Stimulated activated CD4-positive, alpha-beta T cell treated with anti-CD3 and anti-CD28 coated beads, Interleukin-4, amount 100 ng/mL, for 1 hour (primary cell): ENCODE measurements around the gene GPR26.

Source experiments
- DNase-seq: peaks from one replicate; pipeline ENCODE4 v3.0.0-alpha.2; 2020

The GPR26 gene, protein sequence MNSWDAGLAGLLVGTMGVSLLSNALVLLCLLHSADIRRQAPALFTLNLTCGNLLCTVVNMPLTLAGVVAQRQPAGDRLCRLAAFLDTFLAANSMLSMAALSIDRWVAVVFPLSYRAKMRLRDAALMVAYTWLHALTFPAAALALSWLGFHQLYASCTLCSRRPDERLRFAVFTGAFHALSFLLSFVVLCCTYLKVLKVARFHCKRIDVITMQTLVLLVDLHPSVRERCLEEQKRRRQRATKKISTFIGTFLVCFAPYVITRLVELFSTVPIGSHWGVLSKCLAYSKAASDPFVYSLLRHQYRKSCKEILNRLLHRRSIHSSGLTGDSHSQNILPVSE

DNA sequence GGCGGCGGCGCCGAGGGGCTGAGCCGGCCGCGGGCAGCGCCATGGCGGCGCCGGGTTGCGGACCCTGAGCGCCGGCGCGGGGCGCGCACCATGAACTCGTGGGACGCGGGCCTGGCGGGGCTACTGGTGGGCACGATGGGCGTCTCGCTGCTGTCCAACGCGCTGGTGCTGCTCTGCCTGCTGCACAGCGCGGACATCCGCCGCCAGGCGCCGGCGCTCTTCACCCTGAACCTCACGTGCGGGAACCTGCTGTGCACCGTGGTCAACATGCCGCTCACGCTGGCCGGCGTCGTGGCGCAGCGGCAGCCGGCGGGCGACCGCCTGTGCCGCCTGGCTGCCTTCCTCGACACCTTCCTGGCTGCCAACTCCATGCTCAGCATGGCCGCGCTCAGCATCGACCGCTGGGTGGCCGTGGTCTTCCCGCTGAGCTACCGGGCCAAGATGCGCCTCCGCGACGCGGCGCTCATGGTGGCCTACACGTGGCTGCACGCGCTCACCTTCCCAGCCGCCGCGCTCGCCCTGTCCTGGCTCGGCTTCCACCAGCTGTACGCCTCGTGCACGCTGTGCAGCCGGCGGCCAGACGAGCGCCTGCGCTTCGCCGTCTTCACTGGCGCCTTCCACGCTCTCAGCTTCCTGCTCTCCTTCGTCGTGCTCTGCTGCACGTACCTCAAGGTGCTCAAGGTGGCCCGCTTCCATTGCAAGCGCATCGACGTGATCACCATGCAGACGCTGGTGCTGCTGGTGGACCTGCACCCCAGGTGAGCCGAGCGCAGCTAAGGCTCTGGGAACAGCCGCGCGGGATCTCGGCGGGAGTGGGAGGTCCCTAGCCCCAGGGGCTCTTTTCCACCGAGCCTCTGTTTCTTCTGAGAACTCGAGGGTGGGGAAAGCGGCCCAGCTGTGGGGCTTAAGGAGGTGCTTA lies at the start of gene GPR26:
GPR26 (plus strand) TSS at position 38 of the 919 bp plus-strand sequence; CDS start at position 91, 53 bp downstream.
- no peak for DNase-seq

DNA sequence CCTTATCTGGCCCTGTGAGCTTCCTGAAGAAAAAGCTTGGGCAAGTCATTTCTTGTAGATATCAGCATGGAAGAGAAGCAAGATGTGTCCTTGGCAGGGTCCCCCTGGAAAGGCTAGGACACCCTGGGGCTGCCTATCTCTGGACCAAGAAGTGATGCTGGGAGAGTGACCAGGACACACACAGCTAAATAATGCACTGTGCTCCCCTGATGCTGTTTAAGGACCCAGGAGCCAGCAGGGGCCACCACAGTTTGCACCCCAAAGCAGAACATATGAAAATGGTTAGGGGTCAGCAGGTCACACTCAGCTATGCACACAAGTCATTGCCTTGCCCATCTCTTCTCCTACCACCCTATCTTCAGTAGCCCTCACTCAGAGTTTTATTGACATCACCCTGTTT lies 47.9 kb upstream of the GPR26 start:
- DNase-seq: no peak

DNA sequence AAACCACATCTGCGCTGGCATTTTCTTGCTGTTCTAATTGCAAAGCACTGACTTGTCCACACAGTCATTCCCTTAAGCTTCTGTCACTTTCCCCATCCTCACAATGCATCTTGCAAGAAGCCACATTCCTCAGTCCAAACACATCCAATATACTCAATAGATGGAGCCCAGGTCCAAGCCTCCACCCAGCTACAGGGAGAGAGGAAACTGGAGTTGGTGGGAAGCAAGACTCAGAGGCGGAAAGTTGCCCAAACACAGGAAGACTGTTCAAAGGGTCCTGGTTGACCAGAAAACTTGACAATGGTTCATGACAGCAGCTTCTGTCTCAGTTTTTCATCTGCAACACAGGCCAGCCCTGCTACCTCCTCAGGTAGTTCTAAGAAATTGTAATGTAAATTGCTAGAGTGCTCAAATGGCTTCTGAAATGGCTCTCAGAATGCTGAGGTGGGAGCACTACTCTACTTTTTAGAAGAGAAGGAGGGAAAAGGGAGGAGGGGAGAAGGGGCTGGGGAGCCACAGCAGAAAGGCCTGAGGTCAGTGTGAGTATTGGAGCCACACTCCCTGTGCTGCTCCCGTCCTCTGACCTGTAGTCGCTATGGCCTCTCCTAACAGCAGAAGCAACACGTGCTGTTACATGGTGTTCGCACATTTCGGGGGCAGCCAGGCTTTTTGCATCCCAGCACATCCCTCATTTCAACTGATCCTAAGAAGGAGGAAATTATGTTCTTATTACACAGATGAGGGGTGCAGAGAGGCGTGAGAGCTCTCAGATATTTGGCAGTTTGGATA lies 46.9 kb upstream of the GPR26 start:
- no peak for DNase-seq

DNA sequence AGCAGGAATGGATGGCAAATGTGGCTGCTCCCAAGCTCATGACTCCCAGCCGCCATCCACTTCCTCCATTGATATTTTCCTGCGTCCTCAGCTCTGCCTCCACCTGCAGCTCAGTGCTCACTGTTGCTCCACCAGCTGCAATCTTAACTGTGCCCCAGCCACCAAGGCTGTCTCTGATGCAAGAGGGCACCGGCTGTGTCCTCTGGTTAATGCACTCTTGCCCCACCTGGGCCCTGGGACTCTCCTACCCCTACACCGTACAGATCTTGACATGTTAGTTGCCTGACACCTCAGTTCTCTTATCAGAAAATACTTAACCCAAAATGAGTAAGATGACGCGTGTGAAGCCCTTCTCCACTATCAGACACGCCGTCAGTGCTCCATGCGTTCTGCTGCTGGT lies 45.5 kb upstream of the GPR26 start:
- DNase-seq: no peak

DNA sequence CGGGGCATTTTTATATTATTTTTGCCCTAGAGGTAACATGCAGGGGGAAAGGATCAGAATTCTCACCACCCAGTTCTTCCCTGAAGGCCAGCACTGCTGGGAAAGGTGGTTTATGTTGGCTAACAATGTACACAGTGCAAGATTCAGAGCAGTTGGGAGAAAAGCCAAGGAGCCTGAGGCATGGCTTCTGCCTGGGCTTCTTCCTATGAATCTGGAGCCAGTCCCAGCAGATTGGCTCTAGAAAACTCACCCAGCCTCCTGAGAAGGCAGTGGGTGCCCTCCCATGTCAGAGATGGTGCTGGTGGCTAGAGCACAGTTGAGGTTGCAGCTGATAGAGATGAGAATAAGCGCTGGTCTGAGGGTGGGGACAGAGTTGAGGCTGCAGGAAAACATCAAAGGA lies 44.7 kb upstream of the GPR26 start:
- no peak for DNase-seq

DNA sequence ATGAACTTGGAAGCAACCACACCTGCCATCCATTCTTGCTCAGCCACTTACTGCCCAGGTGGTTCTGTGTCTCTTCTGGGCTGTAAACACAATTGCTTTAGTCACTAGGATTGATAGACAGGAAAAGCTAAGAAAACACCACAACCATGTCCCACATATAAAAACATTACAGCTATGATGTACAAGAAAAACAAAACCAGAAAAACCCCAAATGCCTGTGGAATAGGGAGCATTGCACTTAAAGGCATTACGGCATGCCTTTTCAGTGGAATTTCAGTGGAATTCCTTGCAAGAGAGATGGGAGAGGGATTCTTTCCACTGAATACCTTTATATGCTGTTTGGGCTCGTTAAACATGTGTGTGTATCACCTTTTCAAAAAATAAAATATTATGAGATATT lies 44.2 kb upstream of the GPR26 start:
- DNase-seq: no peak

DNA sequence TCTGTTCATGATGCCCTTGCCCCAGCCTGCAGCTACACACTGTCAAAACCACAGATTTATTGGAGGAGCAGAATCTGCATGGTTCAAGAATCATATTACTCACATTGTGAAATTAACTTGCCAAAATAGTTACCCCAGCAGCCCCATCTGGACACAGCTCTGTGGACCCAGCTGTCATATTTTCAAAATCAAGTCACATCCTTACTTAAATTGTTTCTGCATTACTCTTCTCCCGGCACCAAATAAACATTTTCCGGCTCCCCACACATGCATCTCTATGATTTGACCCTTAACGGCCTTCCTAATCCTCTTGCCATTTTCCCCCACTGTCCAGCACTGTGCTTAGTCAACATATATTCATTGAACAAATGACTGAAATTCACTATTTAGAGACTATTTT lies 43.8 kb upstream of the GPR26 start:
- DNase-seq: no peak

DNA sequence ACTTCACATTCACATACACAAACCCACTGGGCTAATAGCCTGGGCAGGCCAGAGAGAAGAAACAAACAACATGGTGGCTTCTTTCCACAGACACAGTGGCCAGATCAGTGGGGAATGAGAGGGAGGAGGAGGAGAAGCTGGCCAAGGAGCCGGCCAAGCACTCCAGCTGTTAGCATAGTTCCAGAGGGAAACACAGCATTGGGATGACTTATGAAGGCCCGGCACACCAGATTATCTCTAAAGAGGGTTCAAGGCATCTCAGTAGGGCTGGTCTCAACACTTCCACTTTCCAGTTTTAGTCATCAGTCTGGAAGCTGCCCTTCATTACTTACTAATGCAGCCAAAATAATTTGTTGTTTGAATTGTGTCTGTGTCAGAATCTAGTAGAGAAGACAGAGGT lies 42.1 kb upstream of the GPR26 start:
- DNase-seq: no peak

DNA sequence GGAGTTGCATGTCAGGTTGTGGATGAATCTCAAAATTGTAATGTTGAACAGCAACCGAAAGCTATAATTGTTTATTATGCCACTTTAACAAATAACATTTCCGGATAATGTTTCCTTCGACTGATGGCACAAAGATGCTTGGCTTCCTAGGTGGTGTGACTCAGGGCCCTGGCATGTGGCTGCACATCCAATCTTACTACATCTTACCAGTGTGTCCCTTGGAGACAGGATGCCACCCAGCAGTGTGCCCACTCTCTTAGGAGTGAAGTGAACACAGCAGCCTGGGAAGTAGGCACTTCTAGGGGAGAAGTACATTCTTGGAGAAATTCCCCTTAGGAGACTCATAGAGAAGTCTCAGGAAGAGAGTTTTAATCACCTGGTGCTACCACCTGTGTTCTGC lies 33.0 kb upstream of the GPR26 start:
- DNase-seq: no peak

DNA sequence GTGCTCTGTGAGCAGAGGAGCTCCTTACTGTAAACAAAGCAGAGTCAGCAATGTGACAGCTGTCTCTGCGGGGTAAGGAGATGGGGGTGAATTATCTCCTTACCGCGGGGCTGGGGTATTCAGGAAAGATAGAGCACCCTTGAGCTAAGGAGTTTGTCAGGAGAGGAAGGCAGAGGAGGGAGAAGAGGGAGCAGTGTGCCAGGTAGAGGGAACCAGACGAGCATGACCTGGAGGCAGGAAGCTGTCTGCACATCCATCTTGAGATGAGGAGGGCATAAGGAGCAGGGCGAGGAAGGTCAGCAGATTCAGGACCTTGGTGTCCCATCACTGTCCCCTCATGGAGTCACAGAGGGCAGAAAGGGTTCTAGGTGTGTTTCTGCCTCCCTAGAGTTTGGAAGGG lies 32.5 kb upstream of the GPR26 start:
- DNase-seq: no peak

DNA sequence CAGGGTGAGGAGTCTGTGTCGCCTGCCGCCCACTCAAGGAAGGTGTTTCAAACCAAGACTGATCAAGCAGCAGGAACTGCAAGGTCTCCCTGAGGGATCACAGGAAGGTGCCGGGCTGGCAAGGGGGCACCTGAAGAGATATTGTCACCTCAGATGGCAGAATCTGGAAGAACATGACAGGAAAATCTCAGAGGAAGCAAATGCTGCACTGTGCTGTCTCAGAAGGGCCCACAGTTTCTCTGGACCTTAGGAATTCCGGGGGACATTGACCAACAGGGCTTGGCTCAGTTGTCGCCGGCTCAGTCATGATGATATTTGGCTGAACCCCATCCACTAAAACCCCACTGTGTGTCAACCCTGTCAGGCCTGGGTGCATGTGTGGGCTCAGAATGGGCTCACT lies 31.9 kb upstream of the GPR26 start:
- DNase-seq: no peak

DNA sequence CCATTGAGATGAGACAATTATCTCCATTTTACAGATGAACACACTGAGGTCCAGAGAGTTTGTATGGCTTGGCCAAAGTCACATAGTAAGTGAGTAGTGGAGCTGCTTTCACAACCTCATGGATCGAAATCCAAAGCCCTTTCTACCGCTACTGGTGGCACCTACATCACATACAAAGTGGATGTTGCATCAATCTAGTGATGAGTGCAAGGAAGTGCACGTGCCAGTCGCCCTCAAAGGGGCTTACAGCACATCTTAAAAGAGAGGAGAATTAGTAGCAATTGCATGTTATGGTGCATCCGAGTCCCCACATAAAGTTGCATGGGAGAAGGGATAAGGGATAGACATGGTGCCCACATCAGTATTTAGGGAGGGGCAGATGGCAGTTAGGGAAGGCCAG lies 31.0 kb upstream of the GPR26 start:
- no peak for DNase-seq

DNA sequence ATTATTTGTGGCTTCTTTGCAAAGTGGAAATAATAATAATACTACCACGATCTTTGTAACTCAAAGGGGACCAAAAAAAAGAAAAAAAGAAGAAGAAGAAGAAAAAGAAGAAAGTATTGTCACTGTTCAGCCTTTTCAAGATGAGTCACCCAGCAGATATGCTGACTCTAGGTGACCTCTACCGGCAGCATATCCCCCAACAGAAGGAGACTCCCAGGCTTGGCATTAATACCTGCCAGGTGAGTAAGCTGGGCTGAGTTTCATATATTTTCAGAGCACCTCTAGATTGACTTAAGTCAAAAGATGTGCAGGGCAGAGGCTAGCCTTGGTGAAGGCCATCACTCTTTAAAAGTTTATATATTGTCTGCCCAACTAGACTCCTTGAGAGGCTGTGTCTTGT lies 30.4 kb upstream of the GPR26 start:
- DNase-seq: no peak

DNA sequence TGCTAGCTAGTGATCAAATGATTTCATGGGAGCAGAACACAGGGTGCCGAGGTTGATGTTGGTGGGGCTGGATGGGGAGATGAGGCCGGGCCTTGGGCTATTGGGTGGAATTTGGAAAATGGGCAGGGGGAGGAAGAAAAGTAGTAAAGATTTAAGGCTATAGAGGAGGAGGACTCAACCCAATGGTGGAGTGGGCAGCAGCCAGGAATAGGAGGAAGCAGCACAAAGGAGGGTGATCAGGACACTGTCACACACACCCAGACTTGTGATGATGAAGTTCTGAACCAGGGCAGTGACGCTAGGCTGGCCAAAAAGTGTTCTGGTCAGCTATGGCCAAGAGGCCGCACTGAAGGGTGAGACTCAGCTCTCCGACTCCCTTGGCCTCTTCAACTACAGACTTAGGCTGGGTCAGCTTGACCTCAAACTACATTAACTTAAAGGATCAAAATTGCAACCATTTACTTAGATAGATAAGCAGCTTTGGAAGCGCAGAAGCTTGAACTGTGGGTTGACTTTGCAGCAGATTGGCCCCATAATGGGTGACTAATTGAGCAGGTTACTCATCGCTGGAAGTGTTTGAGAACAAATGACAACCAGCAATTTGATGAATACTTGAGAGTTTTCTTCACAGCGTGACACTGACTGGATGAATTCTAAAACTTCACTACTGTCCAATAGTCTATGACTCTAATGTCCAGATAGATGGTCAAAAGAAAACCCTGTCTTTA lies 29.4 kb upstream of the GPR26 start:
- no peak for DNase-seq

DNA sequence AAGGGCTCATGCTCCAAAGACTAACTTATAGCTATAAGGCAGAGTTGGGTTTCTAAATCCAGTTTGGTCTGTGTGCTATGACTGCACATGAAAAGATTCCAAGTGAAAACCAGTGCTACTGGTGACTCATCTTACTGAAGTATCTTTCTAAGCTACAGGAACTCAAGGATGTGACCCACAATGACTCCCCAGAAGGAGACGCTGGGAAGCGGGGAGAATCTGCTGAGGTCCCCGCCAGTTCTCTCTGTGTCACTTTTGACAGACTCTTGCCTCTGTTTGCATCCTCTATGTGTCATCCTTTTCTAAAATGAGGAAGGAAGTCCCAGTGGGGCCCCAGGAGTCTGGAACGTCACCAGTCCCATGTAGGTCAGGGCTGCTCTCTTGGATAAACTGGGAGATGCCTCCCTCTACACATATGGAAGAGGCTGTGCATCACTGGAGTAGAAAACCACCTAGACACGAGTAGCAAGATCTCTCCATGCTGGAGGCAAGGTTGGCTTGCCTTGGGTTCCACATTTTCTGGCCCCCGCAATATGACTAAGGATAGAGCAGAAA lies 28.8 kb upstream of the GPR26 start:
- no peak for DNase-seq

DNA sequence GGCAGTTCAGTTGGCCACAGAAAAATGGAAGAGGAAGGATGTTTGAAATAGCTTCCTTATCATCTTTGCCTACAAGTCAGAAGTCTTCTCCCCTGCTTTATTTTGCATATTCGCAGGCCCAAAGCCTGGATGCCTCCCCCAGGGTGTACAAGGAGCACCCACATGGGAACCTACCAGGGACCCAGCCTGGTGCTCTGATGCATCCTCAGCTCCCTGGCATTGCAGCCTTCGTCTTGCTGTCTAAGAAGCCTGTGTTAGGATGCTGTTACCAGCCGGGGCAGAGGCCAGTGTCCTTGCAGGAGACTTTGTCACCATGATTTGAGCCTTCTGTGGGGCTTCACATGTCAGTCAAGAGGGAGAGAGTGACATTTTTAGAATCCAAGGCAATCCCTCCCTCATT lies 27.0 kb upstream of the GPR26 start:
- no peak for DNase-seq

DNA sequence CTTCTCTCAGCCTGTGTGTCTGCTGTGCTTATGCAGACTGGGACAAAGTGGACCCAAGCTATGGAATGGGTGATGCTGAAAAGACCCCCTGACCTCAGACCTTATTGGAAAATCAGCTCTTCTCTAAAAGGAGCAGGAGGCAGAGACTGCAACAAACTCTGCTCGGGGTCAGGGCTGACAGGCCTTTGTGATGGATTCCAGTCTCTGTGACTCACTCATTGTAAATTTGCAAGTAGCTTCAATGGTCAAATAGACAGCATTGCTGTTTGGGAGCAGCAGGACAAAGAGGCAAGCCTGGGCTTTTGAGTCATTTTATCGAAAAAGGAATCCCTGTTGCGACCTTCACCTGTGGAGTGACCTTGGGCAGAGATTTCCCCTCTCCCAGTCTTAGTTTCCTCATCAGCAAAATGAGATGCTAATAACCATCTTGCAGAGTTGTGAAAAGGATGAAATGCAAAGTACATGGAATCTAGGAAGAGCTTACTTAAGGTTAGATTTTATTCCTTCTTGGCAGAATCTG lies 26.1 kb upstream of the GPR26 start:
- no peak for DNase-seq

DNA sequence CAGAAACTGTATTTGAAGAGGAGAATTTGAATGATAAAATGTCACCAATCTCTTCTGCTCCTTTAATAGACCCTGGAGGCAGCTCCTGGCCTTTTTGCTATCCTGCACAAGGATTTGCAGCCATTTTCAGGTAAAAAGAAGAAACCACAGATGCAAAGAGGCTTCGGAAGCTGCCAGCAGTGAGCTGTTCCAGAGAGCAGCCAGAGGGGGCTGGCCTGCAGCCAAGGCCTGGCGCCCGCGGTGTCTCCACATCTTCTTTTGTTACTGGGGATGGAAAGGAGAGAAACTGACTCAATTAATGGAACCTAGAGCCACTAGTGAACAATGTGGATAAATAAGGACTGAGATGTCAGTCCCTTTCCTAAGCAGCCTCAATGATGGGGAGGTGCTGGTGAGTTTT lies 23.9 kb upstream of the GPR26 start:
- no peak for DNase-seq

DNA sequence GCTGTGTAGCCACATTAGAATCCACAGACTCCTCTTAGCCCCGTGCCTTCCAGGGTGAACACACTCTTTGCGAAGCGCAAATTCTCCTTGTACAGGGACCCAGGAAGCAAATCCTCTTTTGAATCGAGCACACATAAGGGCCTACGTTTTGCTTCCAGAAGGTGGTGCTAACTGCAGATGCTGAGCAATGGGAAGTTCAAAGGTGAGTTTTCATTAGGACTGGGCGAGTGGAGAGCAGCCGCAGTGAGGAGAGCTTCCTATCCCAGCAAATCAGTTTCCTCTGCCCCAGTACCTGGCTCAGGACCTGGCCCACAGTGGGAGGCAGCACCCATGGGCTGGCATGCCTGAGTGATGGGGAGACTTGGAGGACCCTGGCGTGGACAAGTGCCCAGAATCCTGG lies 23.5 kb upstream of the GPR26 start:
- DNase-seq: no peak

DNA sequence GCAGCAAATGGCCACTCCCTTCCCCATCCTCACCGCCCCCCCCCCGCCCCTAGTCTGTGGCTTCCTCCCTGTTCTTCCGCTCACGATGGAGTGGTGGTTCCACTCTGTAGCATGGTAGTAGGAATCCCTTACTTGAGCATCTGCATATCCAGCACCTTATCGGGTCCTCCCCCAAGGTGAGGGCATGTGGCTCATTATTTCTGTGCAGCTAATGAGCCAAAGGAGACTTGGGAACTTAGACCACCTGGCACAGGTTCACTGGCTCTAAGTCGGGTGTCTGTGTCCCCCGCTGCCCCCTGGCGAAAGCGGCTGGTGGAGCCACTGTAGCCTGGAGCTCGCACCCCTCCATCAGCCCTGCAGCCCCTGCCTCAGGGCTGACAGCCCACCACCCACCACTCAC lies 22.8 kb upstream of the GPR26 start:
- no peak for DNase-seq

DNA sequence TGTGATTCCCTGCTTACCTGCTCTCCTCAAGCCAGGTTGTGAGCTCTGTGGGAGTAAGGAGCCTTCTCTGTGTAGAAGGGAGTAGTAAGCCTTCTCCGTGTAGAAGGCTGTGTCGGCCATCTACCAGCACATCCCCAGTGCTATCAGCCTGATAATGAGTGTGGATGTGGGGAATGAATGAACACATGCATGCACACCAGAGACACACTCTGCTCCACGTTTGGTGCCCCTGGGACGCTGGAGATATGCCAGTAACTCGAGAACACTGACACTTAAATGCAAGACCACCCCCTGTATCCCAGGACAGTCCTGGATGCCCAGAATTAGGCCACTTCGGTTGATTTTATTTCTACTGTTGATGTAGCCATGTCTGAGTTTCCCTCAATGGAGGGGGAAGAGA lies 21.1 kb upstream of the GPR26 start:
- no peak for DNase-seq

DNA sequence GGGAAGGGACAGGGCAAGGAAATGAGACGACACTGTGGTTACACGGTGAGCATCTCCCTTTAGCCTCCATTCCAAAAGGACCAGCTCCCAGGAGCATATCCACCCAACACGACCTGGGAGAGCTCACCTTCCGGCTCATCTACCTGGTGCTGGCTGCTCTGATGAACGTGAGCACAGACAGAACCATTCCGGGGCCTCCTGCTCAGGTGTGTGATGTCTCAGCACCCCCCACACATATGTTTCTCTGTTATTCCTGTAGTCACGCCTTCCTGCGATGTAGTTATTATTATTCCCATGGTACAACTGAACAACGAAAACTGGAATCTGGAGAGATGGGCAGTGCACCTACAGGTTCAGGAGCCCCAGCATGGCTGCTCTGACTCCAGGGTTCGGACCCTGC lies 20.5 kb upstream of the GPR26 start:
- no peak for DNase-seq
